GM18502 (cell line): Measurements from ENCODE around the gene MGRN1.
A peak's percentile ranks its signal among the peaks of the same experiment; 100 is the strongest.

ENCODE experiments used
- ATAC-seq: cut with Tn5 transposase; IDR thresholded peaks from one replicate; pipeline ENCODE4 v1.9.1; 2021; ENCODE audit warnings: mild to moderate bottlenecking; ENCODE audit not compliant: unreplicated experiment, poor library complexity

Gene MGRN1

DNA sequence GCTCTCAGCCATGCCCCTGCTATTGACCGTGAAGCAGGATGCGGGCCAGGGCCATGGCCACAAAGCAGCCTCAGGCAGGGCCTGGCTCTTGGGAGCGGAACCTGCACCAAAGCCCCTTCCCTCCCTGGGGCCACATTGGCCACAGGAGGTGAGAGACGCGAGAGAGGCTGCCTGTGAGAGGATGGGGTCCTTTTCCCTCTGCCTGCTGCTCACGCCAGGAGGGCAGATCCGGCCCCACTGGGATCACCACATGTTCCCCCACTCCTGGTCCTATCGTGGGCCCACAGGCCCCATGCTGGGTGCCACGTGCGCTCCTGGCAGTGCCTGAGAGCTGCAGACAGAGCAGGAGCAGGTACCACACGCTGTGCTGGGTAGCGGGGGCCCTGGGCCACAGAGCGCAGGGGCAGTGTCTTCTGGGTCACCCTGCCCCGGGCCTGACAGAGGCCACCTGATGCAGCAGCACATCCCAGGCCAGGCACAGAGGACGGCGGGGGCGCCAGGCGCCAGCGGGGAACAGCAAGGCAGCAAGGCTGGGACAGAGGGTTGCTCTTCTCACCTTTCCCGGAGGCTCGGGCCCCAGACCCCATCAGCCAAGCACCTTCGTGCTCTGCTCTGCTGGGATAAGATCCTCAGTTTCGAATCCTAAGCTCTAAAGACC lies 59.6 kb downstream of the MGRN1 start:
- no peak for ATAC-seq

DNA sequence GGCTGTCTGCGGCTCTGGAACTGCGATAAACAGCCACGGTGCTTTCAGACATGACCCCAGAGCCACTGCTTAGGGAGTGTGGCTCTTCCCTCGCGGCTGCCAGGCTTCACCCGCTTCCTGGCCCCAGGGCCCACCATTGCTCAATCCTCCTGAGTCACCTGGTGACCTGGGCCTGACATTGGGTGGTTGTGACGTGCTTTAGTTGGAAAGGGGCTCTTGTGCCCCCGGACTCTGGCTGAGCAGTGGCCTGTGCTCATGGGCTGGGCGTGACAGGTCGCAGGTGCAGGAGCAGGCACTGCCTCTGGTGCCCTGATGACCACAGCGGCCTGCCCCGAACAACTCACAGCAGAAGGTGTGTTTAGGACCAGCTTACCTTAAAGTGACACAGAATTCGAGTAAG lies 60.1 kb downstream of the MGRN1 start:
- no peak for ATAC-seq

DNA sequence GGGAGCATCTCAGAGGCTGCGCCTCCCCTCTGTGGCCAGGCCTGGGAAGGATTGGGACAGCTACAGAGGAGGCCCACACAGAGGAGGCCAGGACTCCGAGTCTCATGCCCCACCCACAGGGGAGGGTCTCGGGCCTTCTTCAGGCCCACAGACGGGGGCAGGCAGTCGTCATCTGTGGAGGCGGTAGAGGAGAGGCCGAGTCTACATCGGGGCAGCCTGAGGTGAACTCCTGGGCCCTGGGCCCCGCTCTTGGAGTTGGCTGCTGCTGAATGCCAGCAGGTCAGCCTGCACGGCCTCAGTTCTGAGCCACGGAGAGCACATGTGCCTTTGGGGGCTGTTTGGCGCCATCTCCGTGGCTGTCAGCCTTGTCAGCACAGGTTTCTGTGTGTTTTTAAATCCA lies 60.7 kb downstream of the MGRN1 start:
- no peak for ATAC-seq

DNA sequence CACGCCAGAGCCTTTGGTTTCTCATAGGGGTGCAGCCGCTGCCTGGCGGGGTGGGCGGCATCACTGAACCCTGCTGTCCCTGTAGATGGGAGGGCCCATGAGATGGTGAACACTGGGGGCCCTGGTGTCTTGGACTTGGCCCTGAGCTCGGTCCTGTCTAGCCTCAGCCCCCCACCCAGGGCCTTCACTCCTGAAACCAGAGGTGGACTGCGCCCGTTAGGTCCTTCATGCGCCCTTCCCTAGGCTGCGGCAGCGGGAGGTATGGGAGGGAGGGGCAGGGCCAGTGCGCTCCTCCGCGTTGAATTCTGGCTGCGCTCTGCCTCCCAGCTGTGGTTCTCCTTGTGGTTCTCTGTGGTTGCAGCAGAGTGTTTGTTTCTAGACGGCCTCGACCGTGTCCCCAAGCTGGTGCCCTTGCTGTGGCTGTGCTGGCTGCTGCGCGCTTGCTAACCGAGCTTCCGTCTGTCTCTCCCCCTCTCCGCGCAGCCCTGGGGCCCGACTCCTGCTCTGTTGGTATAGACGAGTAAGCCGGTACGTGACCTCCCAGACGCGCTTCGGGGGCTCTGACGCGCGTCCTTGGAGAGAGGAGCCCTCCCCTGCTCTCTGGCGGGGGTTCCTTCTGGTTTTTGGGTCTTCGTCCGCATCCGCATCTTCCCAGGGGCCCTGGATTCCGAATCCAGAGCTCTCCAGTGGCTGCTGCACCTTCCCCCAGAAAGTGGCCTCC lies 61.3 kb downstream of the MGRN1 start:
- no peak for ATAC-seq

- ATAC-seq, result no peak
Observed at GRCh38 chr16:4686497-4687210, 62.0 kb downstream of the MGRN1 start.

- no peak for ATAC-seq
Observed at GRCh38 chr16:4687416-4687815, 62.8 kb downstream of the MGRN1 start.

DNA sequence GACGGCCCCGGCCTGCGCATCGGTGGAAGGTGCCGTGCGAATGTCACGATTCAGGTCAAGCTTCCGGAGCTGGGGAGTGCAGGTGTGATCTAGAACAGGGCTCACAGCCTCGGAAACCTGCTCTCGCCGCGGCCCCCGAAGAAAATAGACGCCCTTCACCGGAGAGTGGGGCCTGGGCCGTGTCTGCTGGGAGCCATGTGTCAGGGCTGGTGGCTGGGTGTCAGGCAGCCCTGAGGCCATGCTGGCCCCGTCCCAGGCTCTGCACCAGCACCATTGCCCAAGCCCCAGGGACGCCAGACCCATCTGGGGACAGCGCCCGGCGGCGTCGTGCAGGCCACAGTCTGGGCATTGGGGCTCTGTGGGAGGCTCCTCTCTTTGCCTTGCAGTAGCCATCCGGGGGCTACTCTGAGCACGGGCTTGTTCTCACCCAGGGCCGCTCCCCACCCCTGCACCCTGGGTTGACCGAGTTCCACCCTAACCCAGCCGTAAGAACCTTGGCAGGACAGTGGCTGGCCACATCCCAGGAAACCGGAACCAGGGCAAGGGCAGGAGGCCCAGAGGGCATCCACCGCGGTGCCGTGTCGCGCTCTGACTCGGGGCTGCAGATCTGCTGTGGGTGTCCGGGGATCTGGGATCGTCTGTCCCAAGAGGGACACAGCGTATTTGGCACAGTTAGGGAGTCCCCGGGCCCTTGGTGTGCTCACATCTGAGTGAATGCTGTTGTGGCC lies 63.5 kb downstream of the MGRN1 start:
- no peak for ATAC-seq

- no peak for ATAC-seq
Observed at GRCh38 chr16:4688674-4689045, 64.0 kb downstream of the MGRN1 start.

- ATAC-seq, result no peak
Observed at GRCh38 chr16:4689091-4689671, 64.6 kb downstream of the MGRN1 start.

GRCh38 chr16:4689864-4690704 lies 65.5 kb downstream of the MGRN1 start:
- ATAC-seq, result no peak

- ATAC-seq, result no peak
Observed at GRCh38 chr16:4690946-4691665, 66.5 kb downstream of the MGRN1 start.

GRCh38 chr16:4691666-4692412 lies 67.2 kb downstream of the MGRN1 start:
- no peak for ATAC-seq

DNA sequence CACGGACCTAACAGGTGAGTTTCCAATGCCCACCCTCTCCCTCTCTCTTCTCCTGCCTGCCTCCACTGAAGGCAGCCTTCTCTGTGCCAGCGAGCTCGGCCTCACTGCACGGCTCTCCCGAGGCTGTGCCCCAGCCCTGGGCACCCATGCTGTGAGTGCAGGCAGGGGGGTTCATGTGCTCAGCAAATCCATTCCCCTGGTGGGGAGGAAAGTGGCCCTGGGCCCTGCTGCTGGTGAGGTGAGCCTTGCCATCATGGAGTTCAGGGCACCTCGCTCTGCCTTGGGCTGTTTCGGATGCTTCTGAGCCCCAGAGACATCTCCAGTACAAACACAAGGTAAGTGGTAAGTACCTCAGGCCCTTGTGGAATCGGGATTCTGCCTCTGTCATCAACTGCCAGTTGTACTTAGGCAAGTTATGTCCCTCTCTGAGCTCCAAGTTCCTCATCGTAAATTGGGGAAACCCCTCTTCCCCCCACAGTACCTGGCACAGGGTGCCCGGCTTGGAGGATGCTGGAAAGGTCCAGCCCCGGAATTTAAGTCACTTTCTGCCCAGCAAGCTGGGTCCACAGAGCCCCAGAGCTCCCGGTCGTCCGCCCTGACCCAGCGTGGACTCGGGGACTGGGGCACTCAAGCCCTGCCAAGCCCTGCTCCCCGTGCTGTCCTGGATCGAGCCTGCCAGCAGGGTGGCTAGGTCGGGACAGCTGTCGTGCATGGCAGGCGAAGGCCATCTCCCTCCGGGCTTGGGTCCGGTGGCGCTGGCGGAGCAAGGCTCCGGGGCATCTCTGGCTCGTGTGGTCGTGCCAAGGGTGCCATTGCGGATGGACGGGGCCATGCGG lies 68.1 kb downstream of the MGRN1 start:
- ATAC-seq, result peak; percentile 26

GRCh38 chr16:4693296-4693955 lies 68.8 kb downstream of the MGRN1 start, which contains the start of gene NUDT16L1:
NUDT16L1 (plus strand) TSS chr16:4693562; CDS start chr16:4693727, 165 bp downstream.
- peak; percentile 96 for ATAC-seq

DNA sequence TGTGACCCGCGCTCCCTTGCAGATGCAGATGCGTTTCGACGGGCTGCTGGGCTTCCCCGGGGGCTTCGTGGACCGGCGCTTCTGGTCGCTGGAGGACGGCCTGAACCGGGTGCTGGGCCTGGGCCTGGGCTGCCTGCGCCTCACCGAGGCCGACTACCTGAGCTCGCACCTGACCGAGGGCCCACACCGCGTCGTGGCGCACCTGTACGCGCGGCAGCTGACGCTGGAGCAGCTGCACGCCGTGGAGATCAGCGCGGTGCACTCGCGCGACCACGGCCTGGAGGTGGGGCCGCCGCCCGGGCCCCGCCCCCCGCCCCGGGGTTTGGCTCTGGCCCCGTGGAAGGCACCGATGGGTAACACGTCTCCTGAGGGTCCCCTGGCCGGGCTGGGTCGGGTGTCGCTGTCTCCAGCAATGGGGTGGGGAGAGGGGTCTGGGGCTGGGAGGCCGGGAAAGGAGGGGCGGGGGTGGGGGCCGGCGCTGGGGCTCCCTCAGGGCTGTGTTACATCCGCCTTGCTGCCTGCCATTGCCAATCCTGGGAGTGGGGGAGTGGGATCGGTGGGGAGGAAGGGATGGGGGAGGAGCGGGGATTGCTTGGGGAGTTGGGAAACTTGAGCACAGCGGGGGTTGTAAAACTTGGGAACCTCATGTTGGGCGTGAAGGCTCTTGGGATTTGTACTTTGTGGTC lies 69.5 kb downstream of the MGRN1 start:
- peak; percentile 9 for ATAC-seq
